DOHH2 (cell line): ENCODE results near the gene TMEM38B.

Experiments
- H3F3A ChIP-seq: fragments of 200-600 bp; sonication (generic), shearing (Covaris generic); 2 replicates; pipeline ENCODE4 v1.6.0; 2016; ENCODE audit warnings: antibody characterized with exemption, mild to moderate bottlenecking; ENCODE audit not compliant: control insufficient read depth, insufficient read depth
- H3K27ac ChIP-seq: fragments of 200-600 bp; sonication (generic); 2 replicates; pipeline ENCODE4 v1.5.1; 2014; ENCODE audit warnings: low read depth, mild to moderate bottlenecking, low read length, moderate library complexity
- H3K27me3 ChIP-seq: fragments of 200-600 bp; sonication (generic); 2 replicates; pipeline ENCODE4 v1.6.1; 2014; ENCODE audit warnings: mild to moderate bottlenecking, low read length, mixed read lengths; ENCODE audit not compliant: control insufficient read depth
- H3K36me3 ChIP-seq: fragments of 200-600 bp; sonication (generic); 2 replicates; pipeline ENCODE4 v1.6.1; 2014; ENCODE audit warnings: mild to moderate bottlenecking, low read length, moderate library complexity, mixed read lengths; ENCODE audit not compliant: control insufficient read depth
- H3K4me1 ChIP-seq: fragments of 200-600 bp; sonication (generic); 2 replicates; pipeline ENCODE4 v1.6.1; 2014; ENCODE audit warnings: mild to moderate bottlenecking, low read length, mixed read lengths; ENCODE audit not compliant: control insufficient read depth
- H3K4me2 ChIP-seq: fragments of 200-600 bp; sonication (generic); 2 replicates; pipeline ENCODE4 v1.6.0; 2014; ENCODE audit warnings: mild to moderate bottlenecking, low read length, moderate library complexity
- H3K4me3 ChIP-seq: fragments of 200-600 bp; sonication (generic); 2 replicates; pipeline ENCODE4 v1.5.1; 2014; ENCODE audit warnings: mild to moderate bottlenecking, low read length, mixed read lengths
- H3K79me2 ChIP-seq: fragments of 200-600 bp; sonication (generic); 2 replicates; pipeline ENCODE4 v1.6.1; 2014; ENCODE audit warnings: mild to moderate bottlenecking, low read length, mixed read lengths; ENCODE audit not compliant: control insufficient read depth
- H3K9me2 ChIP-seq: fragments of 200-600 bp; sonication (generic); replicated peaks from 2 replicates; pipeline ENCODE4 v1.6.1; 2014; ENCODE audit warnings: mild to moderate bottlenecking, low read length, mixed read lengths; ENCODE audit not compliant: control insufficient read depth
- H3K9me3 ChIP-seq: fragments of 200-600 bp; sonication (generic); 2 replicates; pipeline ENCODE4 v1.6.1; 2014; ENCODE audit warnings: antibody characterized with exemption, low read length, mixed read lengths; ENCODE audit not compliant: control insufficient read depth, insufficient read depth
- H4K20me1 ChIP-seq: fragments of 200-600 bp; sonication (generic); 2 replicates; pipeline ENCODE4 v1.6.0; 2014; ENCODE audit warnings: low read depth, mild to moderate bottlenecking, antibody characterized with exemption, low read length, moderate library complexity; ENCODE audit not compliant: control insufficient read depth, insufficient read depth
- CTCF ChIP-seq: fragments of 200-600 bp; sonication (generic); IDR thresholded peaks from one replicate; pipeline ENCODE4 v1.5.1; 2014; ENCODE audit warnings: antibody characterized with exemption, mild to moderate bottlenecking, low read depth, low read length; ENCODE audit not compliant: poor library complexity, severe bottlenecking
- EZH2phosphoT487 ChIP-seq: fragments of 200-600 bp; sonication (generic); IDR thresholded peaks from 2 replicates; pipeline ENCODE4 v1.6.1; 2017; ENCODE audit warnings: borderline replicate concordance, mild to moderate bottlenecking, antibody characterized with exemption, low read length, moderate library complexity, mixed read lengths

Gene TMEM38B

GRCh38 chr9:105661011-105661410 lies 33.3 kb upstream of the TMEM38B start:
- no peak for TF ChIP-seq EZH2phosphoT487
- Histone ChIP-seq H3K79me2 (no peaks in the 10 kb centered on the region), H3K4me1 (peaks cover 28% of the 10 kb centered on the region), H3K4me2 (peak overlapping the region; percentile 53; the same call in 1 of the 2 replicates), H3F3A (no peaks in the 10 kb centered on the region), H3K9me2 (no peaks in the 10 kb centered on the region), H4K20me1 (no peaks in the 10 kb centered on the region), H3K4me3 (no peak overlapping the region), H3K9me3 (no peaks in the 10 kb centered on the region), H3K27me3 (peaks cover 12% of the 10 kb centered on the region), H3K36me3 (no peaks in the 10 kb centered on the region), H3K27ac (no peak overlapping the region)

GRCh38 chr9:105662184-105663104 lies 31.9 kb upstream of the TMEM38B start, which contains the start of gene TAL2:
TAL2 (plus strand) TSS chr9:105662457; CDS start chr9:105662497, 40 bp downstream.
- Histone ChIP-seq H3K4me2 (peak within 1 kb of the TSS; percentile 53), H3K27me3 (no peaks in the 10 kb centered on the region), H3F3A (no peaks in the 10 kb centered on the region), H3K36me3 (no peaks in the 10 kb centered on the region), H3K27ac (0 out of 2 replicates have a peak within 1 kb of the TSS, but pooled peaks have one; percentile 9), H3K4me3 (peak within 1 kb of the TSS; percentile 33), H4K20me1 (no peaks in the 10 kb centered on the region), H3K79me2 (no peaks in the 10 kb centered on the region), H3K9me3 (no peaks in the 10 kb centered on the region), H3K9me2 (no peaks in the 10 kb centered on the region), H3K4me1 (peaks cover 25% of the 10 kb centered on the region)
- no peak for TF ChIP-seq CTCF

- TF ChIP-seq CTCF, result no peak
- TF ChIP-seq EZH2phosphoT487, result no peak
- no peak overlapping the region for H3K4me2 ChIP-seq
- no peaks in the 10 kb centered on the region for H3F3A ChIP-seq
- H3K4me3 ChIP-seq, result no peak overlapping the region
- no peak overlapping the region for H3K27ac ChIP-seq
- no peaks in the 10 kb centered on the region for H4K20me1 ChIP-seq
- no peaks in the 10 kb centered on the region for H3K36me3 ChIP-seq
- H3K9me3 ChIP-seq, result no peaks in the 10 kb centered on the region
- H3K27me3 ChIP-seq, result no peaks in the 10 kb centered on the region
- H3K9me2 ChIP-seq, result no peaks in the 10 kb centered on the region
- peaks cover 25% of the 10 kb centered on the region for H3K4me1 ChIP-seq
- no peaks in the 10 kb centered on the region for H3K79me2 ChIP-seq
These were observed 30.4 kb upstream of the TMEM38B start for GRCh38 chr9:105663914-105664313.

GRCh38 chr9:105667867-105668266 lies 26.5 kb upstream of the TMEM38B start:
- TF ChIP-seq EZH2phosphoT487 (no peak), CTCF (no peak)
- peaks cover 16% of the 10 kb centered on the region for H3K4me1 ChIP-seq

More at GRCh38 chr9:105667867-105668266, 26.5 kb upstream of the TMEM38B start:
- Histone ChIP-seq H3K36me3 (no peaks in the 10 kb centered on the region), H3K27me3 (no peaks in the 10 kb centered on the region), H3K27ac (no peak overlapping the region), H3K9me3 (no peaks in the 10 kb centered on the region), H3K4me3 (no peak overlapping the region), H3F3A (peaks cover 2% of the 10 kb centered on the region; the same call in 1 of the 2 replicates), H3K4me2 (no peak overlapping the region), H3K79me2 (no peaks in the 10 kb centered on the region), H3K9me2 (no peaks in the 10 kb centered on the region), H4K20me1 (no peaks in the 10 kb centered on the region)
